Liver (tissue), 9 donors: ENCODE measurements around the gene TCTN1. TPM values are rescaled to one million over a fixed set of nuclear protein-coding genes. Genes with fewer than 3 reads are reported as not detected.

Source experiments
- DNase-seq: peaks from one replicate; pipeline ENCODE4 v3.0.0-alpha.2; 2017; ENCODE audit warnings: low spot score
- H3K27ac ChIP-seq, 2 donors: one replicate each; pipeline ENCODE4 v1.7.0; 2013; ENCODE audit warnings: inconsistent platforms in 2 of 2, low read length in 2 of 2, control low read depth in 1 of 2, low read depth in 1 of 2, mild to moderate bottlenecking in 1 of 2
- H3K27me3 ChIP-seq, 4 donors: one replicate each; pipeline versions ENCODE4 v1.6.1 to v1.7.0; 2013; ENCODE audit warnings: low read length in 3 of 4, inconsistent platforms in 1 of 4, mild to moderate bottlenecking in 1 of 4, moderate library complexity in 1 of 4; ENCODE audit not compliant: control insufficient read depth in 4 of 4, insufficient read depth in 4 of 4
- H3K36me3 ChIP-seq, 4 donors: one replicate each; pipeline versions ENCODE4 v1.6.1 to v1.7.0; 2013; ENCODE audit warnings: low read length in 3 of 4, mild to moderate bottlenecking in 3 of 4, low read depth in 1 of 4, moderate library complexity in 1 of 4; ENCODE audit not compliant: control insufficient read depth in 4 of 4, insufficient read depth in 3 of 4
- H3K4me1 ChIP-seq, 4 donors: one replicate each; pipeline versions ENCODE4 v1.6.1 to v1.7.0; 2013; ENCODE audit warnings: low read length in 3 of 4, mild to moderate bottlenecking in 3 of 4, moderate library complexity in 1 of 4; ENCODE audit not compliant: control insufficient read depth in 4 of 4, insufficient read depth in 4 of 4
- H3K4me3 ChIP-seq, 3 donors: one replicate each; pipeline versions ENCODE4 v1.6.1 to v1.7.0; 2013; ENCODE audit warnings: low read length in 3 of 3, control low read depth in 1 of 3, low read depth in 1 of 3, mild to moderate bottlenecking in 1 of 3
- H3K9ac ChIP-seq, 2 donors: one replicate each; pipeline ENCODE4 v1.7.0; 2013; ENCODE audit warnings: low read length in 2 of 2, mild to moderate bottlenecking in 2 of 2, moderate library complexity in 2 of 2, control low read depth in 1 of 2, low read depth in 1 of 2
- H3K9me3 ChIP-seq, 4 donors: one replicate each; pipeline versions ENCODE4 v1.6.1 to v1.7.0; 2013; ENCODE audit warnings: low read length in 3 of 4; ENCODE audit not compliant: control insufficient read depth in 4 of 4
- ATF3 ChIP-seq: IDR thresholded peaks from 2 replicates; pipeline ENCODE4 v1.6.1; 2016; ENCODE audit warnings: antibody characterized with exemption
- CTCF ChIP-seq: fragments of 150-350 bp; IDR thresholded peaks from 2 replicates; pipeline ENCODE4 v1.5.1; 2017; ENCODE audit warnings: improper control_type of control experiment, low read depth, low read length; ENCODE audit not compliant: missing input control
- EGR1 ChIP-seq, 2 donors: IDR thresholded peaks; 2 replicates each; pipeline ENCODE4 v1.6.1; 2016 to 2018; ENCODE audit warnings: antibody characterized with exemption in 2 of 2, low read depth in 2 of 2
- FOXA1 ChIP-seq: IDR thresholded peaks from 2 replicates; pipeline ENCODE4 v1.6.1; 2016; ENCODE audit warnings: antibody characterized with exemption
- FOXA2 ChIP-seq: IDR thresholded peaks from 2 replicates; pipeline ENCODE4 v1.6.1; 2016; ENCODE audit warnings: antibody characterized with exemption
- GABPA ChIP-seq, 2 donors: IDR thresholded peaks in 1 of 2; conservative IDR thresholded peaks in 1 of 2; 2 replicates each; pipeline ENCODE4 v1.6.1; 2016; ENCODE audit warnings: antibody characterized with exemption in 2 of 2, mild to moderate bottlenecking in 1 of 2, moderate library complexity in 1 of 2
- HNF4G ChIP-seq: IDR thresholded peaks from 2 replicates; pipeline ENCODE4 v1.6.1; 2016; ENCODE audit warnings: antibody characterized with exemption
- JUND ChIP-seq, 2 donors: IDR thresholded peaks; 2 replicates each; pipeline ENCODE4 v1.6.1; 2016; ENCODE audit warnings: antibody characterized with exemption in 2 of 2
- MAX ChIP-seq: IDR thresholded peaks from 2 replicates; pipeline ENCODE4 v1.6.1; 2016; ENCODE audit warnings: antibody characterized with exemption
- NR2F2 ChIP-seq: IDR thresholded peaks from 2 replicates; pipeline ENCODE4 v1.6.1; 2016; ENCODE audit warnings: antibody characterized with exemption
- RAD21 ChIP-seq, 2 donors: IDR thresholded peaks; 2 replicates each; pipeline ENCODE4 v1.6.1; 2016; ENCODE audit warnings: antibody characterized with exemption in 2 of 2, mild to moderate bottlenecking in 2 of 2
- REST ChIP-seq: IDR thresholded peaks from 2 replicates; pipeline ENCODE4 v1.6.1; 2016; ENCODE audit warnings: antibody characterized with exemption, mild to moderate bottlenecking
- RXRA ChIP-seq, 2 donors: IDR thresholded peaks; 2 replicates each; pipeline ENCODE4 v1.6.1; 2017 to 2018; ENCODE audit warnings: antibody characterized with exemption in 2 of 2, mild to moderate bottlenecking in 1 of 2
- SP1 ChIP-seq: IDR thresholded peaks from 2 replicates; pipeline ENCODE4 v1.6.1; 2018; ENCODE audit warnings: antibody characterized with exemption, mild to moderate bottlenecking
- YY1 ChIP-seq: IDR thresholded peaks from 2 replicates; pipeline ENCODE4 v1.6.1; 2016; ENCODE audit warnings: antibody characterized with exemption, mild to moderate bottlenecking
- WGBS: extraction: QIAGEN DNeasy Blood & Tissue Kit; methylation state at CpG from one replicate; pipeline ENCODE4 v1.1.7; 2013; 5-methylcytosine and 5-hydroxymethylcytosine counted together
- polyA plus RNA-seq, 2 donors: library from polyadenylated mRNA; stranded (reverse) in 1 of 2; unstranded in 1 of 2; fragments of 200-250 nt in 1 of 2; fragments of >200 nt in 1 of 2; fragmentation: Nextera tagmentation in 1 of 2; extraction: Ambion mirVana in 1 of 2; gene quantifications; one replicate each; pipeline versions ENCODE4 v1.2.1 to v1.2.3, GENCODE V29; 2013 to 2015
- total RNA-seq, 2 donors: library from RNA; depleted of rRNA; stranded (reverse); fragments of >200 nt; gene quantifications; one replicate each; pipeline ENCODE4 v1.2.3, GENCODE V29; 2014
- TF ChIP-seq, protein P1 (sequence below): IDR thresholded peaks from 2 replicates; pipeline ENCODE4 v1.6.1; 2016; ENCODE audit warnings: antibody characterized with exemption
- donor health status: healthy.
- donor health status: healthy.
- donor health status: healthy.
- donor health status: healthy.
- donor health status: healthy.

TCTN1 gene
- 10 to 100 TPM; 11.3 to 12.0 TPM for total RNA-seq
- 10 to 100 TPM in 1 of 2 donors, 1 to 10 TPM in 1; 6.0 to 10.4 TPM for polyA plus RNA-seq

DNA sequence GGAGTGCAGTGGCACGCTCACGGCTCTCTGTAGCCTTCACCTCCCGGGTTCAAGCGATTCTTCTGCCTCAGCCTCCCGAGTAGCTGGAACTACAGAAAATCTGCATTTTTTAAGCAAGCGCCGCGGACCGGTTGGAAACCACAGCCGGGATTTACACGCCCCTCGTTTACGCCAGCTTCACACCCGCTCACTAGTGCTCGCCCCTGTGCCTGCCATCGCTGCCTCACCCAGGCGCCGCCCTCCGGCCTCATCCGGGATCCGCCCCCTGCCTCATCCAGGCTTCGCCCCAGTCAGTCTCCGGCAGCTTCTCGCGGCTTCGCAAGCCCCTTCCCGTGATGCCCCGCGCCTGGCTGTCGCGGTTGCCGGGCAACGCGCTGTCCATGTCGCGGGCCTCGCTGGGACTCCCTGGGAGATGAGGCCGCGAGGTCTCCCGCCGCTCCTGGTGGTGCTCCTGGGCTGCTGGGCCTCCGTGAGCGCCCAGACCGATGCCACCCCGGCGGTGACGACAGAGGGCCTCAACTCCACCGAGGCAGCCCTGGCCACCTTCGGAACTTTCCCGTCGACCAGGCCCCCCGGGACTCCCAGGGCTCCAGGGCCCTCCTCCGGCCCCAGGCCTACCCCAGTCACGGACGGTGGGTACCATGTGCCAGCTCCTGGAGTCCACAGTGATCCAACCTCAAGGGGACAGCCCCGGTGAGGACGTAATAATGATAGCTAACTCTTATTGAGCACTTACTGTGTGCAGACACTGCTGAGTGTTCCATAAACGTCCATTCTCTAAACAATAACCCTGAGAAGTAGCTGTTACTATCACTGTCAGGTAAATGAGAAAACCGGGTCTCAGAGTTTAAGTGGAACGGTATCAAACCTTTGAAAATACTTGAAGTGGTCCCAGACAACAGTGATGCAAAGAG is at the start of gene TCTN1:
TCTN1 (plus strand) TSS at position 359 of the 914 bp plus-strand sequence; CDS start at position 413, 54 bp downstream.
- H3K27me3 ChIP-seq: no peaks in the 10 kb centered on the region
- WGBS: 3% methylated on average over 60 of the region's 60 CpGs
- peak; percentile 96 for DNase-seq

More for the DNA sequence above, at the start of gene TCTN1:
- peak within 1 kb of the TSS; percentile 36 to 61 for H3K27ac ChIP-seq
- peak within 1 kb of the TSS; percentile 72 to 80 (median 77) for H3K4me3 ChIP-seq
- no peaks in the 10 kb centered on the region for H3K36me3 ChIP-seq
- H3K9ac ChIP-seq: peak within 1 kb of the TSS; percentile 64 to 72
- TF ChIP-seq EGR1 (IDR thresholded peaks at IDR 0.05; ENCODE audit: low read depth in 2 of 2) (no peak), RXRA (IDR thresholded peaks at IDR 0.05) (peak in 1 of 2 donors; percentile 8), ATF3 (no peak), HNF4G (no peak), REST (peak; percentile 93), GABPA (IDR thresholded peaks at IDR 0.05 in 1 of 2, conservative IDR thresholded peaks at IDR 0.05 in 1 of 2) (peak in 1 of 2 donors; percentile 64), FOXA1 (no peak), CTCF (no peak), FOXA2 (no peak), RAD21 (IDR thresholded peaks at IDR 0.05) (peak in 1 of 2 donors; percentile 63), MAX (peak; percentile 46), YY1 (peak; percentile 95), JUND (IDR thresholded peaks at IDR 0.05) (no peak), SP1 (peak; percentile 48), NR2F2 (no peak)
- TF ChIP-seq, protein P1, sequence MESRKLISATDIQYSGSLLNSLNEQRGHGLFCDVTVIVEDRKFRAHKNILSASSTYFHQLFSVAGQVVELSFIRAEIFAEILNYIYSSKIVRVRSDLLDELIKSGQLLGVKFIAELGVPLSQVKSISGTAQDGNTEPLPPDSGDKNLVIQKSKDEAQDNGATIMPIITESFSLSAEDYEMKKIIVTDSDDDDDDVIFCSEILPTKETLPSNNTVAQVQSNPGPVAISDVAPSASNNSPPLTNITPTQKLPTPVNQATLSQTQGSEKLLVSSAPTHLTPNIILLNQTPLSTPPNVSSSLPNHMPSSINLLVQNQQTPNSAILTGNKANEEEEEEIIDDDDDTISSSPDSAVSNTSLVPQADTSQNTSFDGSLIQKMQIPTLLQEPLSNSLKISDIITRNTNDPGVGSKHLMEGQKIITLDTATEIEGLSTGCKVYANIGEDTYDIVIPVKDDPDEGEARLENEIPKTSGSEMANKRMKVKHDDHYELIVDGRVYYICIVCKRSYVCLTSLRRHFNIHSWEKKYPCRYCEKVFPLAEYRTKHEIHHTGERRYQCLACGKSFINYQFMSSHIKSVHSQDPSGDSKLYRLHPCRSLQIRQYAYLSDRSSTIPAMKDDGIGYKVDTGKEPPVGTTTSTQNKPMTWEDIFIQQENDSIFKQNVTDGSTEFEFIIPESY: peak; percentile 95
- peaks cover 0 to 8% (median 5%) of the 10 kb centered on the region in 4 donors for H3K4me1 ChIP-seq
- no peaks in the 10 kb centered on the region for H3K9me3 ChIP-seq
